Mammary epithelial cell (primary cell): ENCODE data around the gene MYO1F.
"Not testable (repeated sequence)": the region's sequence is repeated elsewhere in the genome, so short reads cannot be mapped to it uniquely, and the experiment has no call there.

Source experiments
- EZH2 ChIP-seq: IDR thresholded peaks from 2 replicates; pipeline ENCODE4 v1.6.1; 2012; ENCODE audit warnings: low read length, inconsistent platforms, borderline replicate concordance
- TF ChIP-seq, protein P1 (sequence below), 2 donors: IDR thresholded peaks in 1 of 2; conservative IDR thresholded peaks in 1 of 2; 2 replicates each; pipeline ENCODE4 v1.5.1; 2011 to 2012; ENCODE audit warnings: inconsistent platforms in 2 of 2, low read length in 2 of 2, mild to moderate bottlenecking in 2 of 2, control low read depth in 1 of 2, low read depth in 1 of 2; ENCODE audit not compliant: insufficient read depth in 1 of 2; ENCODE audit errors: extremely low read depth in 1 of 2

DNA sequence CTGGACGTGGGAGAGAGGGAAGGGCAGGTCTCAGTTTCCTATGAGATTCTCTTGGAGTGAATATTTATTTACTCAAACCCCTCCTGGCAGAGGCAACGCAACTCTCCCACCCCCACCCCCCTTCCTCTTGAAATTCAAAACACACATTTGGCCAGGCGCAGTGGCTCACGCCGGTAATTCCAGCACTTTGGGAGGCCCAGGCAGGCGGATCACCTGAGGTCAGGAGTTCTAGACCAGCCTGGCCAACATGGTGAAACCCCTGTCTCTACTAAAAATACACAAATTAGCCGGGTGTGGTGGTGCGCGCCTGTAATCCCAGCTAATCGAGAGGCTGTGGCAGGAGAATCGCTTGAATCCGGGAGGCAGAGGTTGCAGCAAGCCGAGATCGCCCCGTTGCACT lies 40.1 kb upstream of the MYO1F start:
- TF ChIP-seq, protein P1, sequence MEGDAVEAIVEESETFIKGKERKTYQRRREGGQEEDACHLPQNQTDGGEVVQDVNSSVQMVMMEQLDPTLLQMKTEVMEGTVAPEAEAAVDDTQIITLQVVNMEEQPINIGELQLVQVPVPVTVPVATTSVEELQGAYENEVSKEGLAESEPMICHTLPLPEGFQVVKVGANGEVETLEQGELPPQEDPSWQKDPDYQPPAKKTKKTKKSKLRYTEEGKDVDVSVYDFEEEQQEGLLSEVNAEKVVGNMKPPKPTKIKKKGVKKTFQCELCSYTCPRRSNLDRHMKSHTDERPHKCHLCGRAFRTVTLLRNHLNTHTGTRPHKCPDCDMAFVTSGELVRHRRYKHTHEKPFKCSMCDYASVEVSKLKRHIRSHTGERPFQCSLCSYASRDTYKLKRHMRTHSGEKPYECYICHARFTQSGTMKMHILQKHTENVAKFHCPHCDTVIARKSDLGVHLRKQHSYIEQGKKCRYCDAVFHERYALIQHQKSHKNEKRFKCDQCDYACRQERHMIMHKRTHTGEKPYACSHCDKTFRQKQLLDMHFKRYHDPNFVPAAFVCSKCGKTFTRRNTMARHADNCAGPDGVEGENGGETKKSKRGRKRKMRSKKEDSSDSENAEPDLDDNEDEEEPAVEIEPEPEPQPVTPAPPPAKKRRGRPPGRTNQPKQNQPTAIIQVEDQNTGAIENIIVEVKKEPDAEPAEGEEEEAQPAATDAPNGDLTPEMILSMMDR (conservative IDR thresholded peaks at IDR 0.05 in 1 of 2, IDR thresholded peaks at IDR 0.05 in 1 of 2; ENCODE audit: extremely low read depth in 1 of 2, insufficient read depth in 1 of 2, low read depth in 1 of 2, low read length in 2 of 2): not testable (repeated sequence)
- TF ChIP-seq EZH2: not testable (repeated sequence)
